SK-N-SH (cell line): Measurements from ENCODE around the gene RPL5. TPM values are rescaled to one million over a fixed set of nuclear protein-coding genes. Genes with fewer than 3 reads are reported as not detected.

Source experiments
- CTCF ChIA-PET: fragments of 300-600, 350-600 bp; formaldehyde crosslinking; extraction: SDS; loops from one replicate; lab custom pipeline; 2021; lab: Yijun Ruan, JAX
- POLR2A ChIA-PET: fragments of 350-600 bp; sonication (Branson Sonifier 250); formaldehyde crosslinking; extraction: SDS; loops from one replicate; lab custom pipeline; 2020; ENCODE audit warnings: antibody characterized with exemption, inconsistent platforms; lab: Yijun Ruan, JAX
- DNase-seq: peaks from one replicate; pipeline ENCODE4 v3.0.0; 2012
- H2AFZ ChIP-seq: fragments of 200-600 bp; sonication (generic); 2 replicates; pipeline ENCODE4 v1.8.1; 2016; ENCODE audit warnings: antibody characterized with exemption, mild to moderate bottlenecking, low read depth
- H3F3A ChIP-seq: fragments of 200-600 bp; sonication (generic); replicated peaks from 2 replicates; pipeline ENCODE3; 2016; ENCODE audit warnings: antibody characterized with exemption, mild to moderate bottlenecking; ENCODE audit not compliant: insufficient read depth
- H3K27ac ChIP-seq, 2 experiments: fragments of 200-500 bp in 1 of 2; fragments of 200-600 bp in 1 of 2; sonication (Bioruptor generic) in 1 of 2; sonication (generic), shearing (Covaris generic) in 1 of 2; 2 replicates each; pipeline versions ENCODE4 v1.5.1 to v1.6.1; 2014 to 2016; ENCODE audit warnings: low read depth in 2 of 2, inconsistent platforms in 1 of 2, low read length in 1 of 2, mild to moderate bottlenecking in 1 of 2, mixed read lengths in 1 of 2
- H3K27me3 ChIP-seq: fragments of 200-600 bp; sonication (generic), shearing (Covaris generic); 2 replicates; pipeline ENCODE4 v1.6.1; 2016; ENCODE audit warnings: mixed run types; ENCODE audit not compliant: insufficient read depth
- H3K36me3 ChIP-seq, 2 experiments: fragments of 200-500 bp in 1 of 2; fragments of 200-600 bp in 1 of 2; sonication (Bioruptor generic) in 1 of 2; sonication (generic) in 1 of 2; replicated peaks in 1 of 2; 2 replicates each; pipeline versions ENCODE3 to v1.5.1; 2014 to 2016; ENCODE audit warnings: low read length in 1 of 2, mild to moderate bottlenecking in 1 of 2; ENCODE audit not compliant: insufficient read depth in 2 of 2, control insufficient read depth in 1 of 2
- H3K4me1 ChIP-seq, 2 experiments: fragments of 200-500 bp in 1 of 2; fragments of 200-600 bp in 1 of 2; sonication (Bioruptor generic) in 1 of 2; sonication (generic), shearing (Covaris generic) in 1 of 2; 2 replicates each; pipeline versions ENCODE4 v1.5.1 to v1.6.1; 2014 to 2016; ENCODE audit warnings: low read depth in 1 of 2, low read length in 1 of 2, mixed run types in 1 of 2; ENCODE audit not compliant: insufficient read depth in 2 of 2, control insufficient read depth in 1 of 2
- H3K4me2 ChIP-seq: fragments of 200-600 bp; sonication (generic), shearing (Covaris generic); 2 replicates; pipeline ENCODE4 v1.6.1; 2017; ENCODE audit warnings: mixed run types
- H3K4me3 ChIP-seq, 2 experiments: fragments of 200-500 bp in 1 of 2; fragments of 200-600 bp in 1 of 2; sonication (Bioruptor generic) in 1 of 2; sonication (generic), shearing (Covaris generic) in 1 of 2; 2 replicates each; pipeline versions ENCODE4 v1.5.1 to v1.8.1; 2014 to 2016; ENCODE audit warnings: low read depth in 2 of 2, inconsistent platforms in 1 of 2, low read length in 1 of 2, mild to moderate bottlenecking in 1 of 2, mixed read lengths in 1 of 2, moderate library complexity in 1 of 2
- H3K79me2 ChIP-seq: fragments of 200-600 bp; sonication (generic); 2 replicates; pipeline ENCODE4 v1.8.1; 2017; ENCODE audit warnings: mild to moderate bottlenecking; ENCODE audit not compliant: insufficient read depth
- H3K9ac ChIP-seq: fragments of 200-600 bp; sonication (generic); 2 replicates; pipeline ENCODE4 v1.6.1; 2017; ENCODE audit warnings: mixed run types
- H3K9me2 ChIP-seq: fragments of 200-600 bp; sonication (generic); 2 replicates; pipeline ENCODE4 v1.6.1; 2017; ENCODE audit warnings: mixed run types
- H3K9me3 ChIP-seq: fragments of 200-600 bp; sonication (generic); 2 replicates; pipeline ENCODE4 v1.6.1; 2017; ENCODE audit warnings: mixed run types, mild to moderate bottlenecking, moderate library complexity
- H4K20me1 ChIP-seq: fragments of 200-600 bp; sonication (generic); 2 replicates; pipeline ENCODE4 v1.6.1; 2017; ENCODE audit warnings: mild to moderate bottlenecking, mixed run types; ENCODE audit not compliant: insufficient read depth
- EP300 ChIP-seq, 2 experiments: IDR thresholded peaks; 2 replicates each; pipeline versions ENCODE4 v1.4.0 to v1.6.1; 2012; ENCODE audit warnings: borderline replicate concordance in 1 of 2, low read depth in 1 of 2, low read length in 1 of 2
- FOSL2 ChIP-seq: IDR thresholded peaks from 2 replicates; pipeline ENCODE4 v1.4.0; 2012; ENCODE audit warnings: low read depth, mild to moderate bottlenecking, moderate library complexity, borderline replicate concordance
- GABPA ChIP-seq: IDR thresholded peaks from 2 replicates; pipeline ENCODE4 v1.4.0; 2012; ENCODE audit warnings: low read depth, mild to moderate bottlenecking
- IRF3 ChIP-seq: fragments of 150-350 bp; IDR thresholded peaks from 2 replicates; pipeline ENCODE4 v1.6.1; 2016; ENCODE audit warnings: mild to moderate bottlenecking, low read depth, low read length
- MEF2A ChIP-seq: IDR thresholded peaks from 2 replicates; pipeline ENCODE4 v1.4.0; 2012; ENCODE audit warnings: low read depth, borderline replicate concordance
- POLR2AphosphoS5 ChIP-seq: IDR thresholded peaks from 2 replicates; pipeline ENCODE4 v1.6.1; 2012; ENCODE audit warnings: low read depth, low read length
- SIN3A ChIP-seq: IDR thresholded peaks from 2 replicates; pipeline ENCODE4 v1.6.1; 2012; ENCODE audit warnings: low read depth, mild to moderate bottlenecking, low read length, moderate library complexity, borderline replicate concordance
- TAF1 ChIP-seq: IDR thresholded peaks from 2 replicates; pipeline ENCODE4 v1.6.1; 2012; ENCODE audit warnings: low read depth, mild to moderate bottlenecking, low read length, moderate library complexity, borderline replicate concordance
- TCF12 ChIP-seq: IDR thresholded peaks from 2 replicates; pipeline ENCODE4 v1.4.0; 2012
- WGBS: methylation state at CpG from one replicate; pipeline ENCODE4 v1.1.6; 2017; ENCODE audit warnings: low lambda C conversion rate; 5-methylcytosine and 5-hydroxymethylcytosine counted together
- polyA plus RNA-seq, 3 experiments: library from polyadenylated mRNA; depleted of rRNA; stranded (reverse); fragments of >200 nt; gene quantifications; 2 replicates each; pipeline ENCODE4 v1.2.3, GENCODE V29; 2012
- TF ChIP-seq, protein P1 (sequence below): IDR thresholded peaks from 2 replicates; pipeline ENCODE4 v1.4.0; 2012; ENCODE audit warnings: low read depth, borderline replicate concordance

Gene RPL5
- polyA plus RNA-seq, 1 of the 3 experiments (the other 2 are of a cell fraction): 1,489 TPM

DNA sequence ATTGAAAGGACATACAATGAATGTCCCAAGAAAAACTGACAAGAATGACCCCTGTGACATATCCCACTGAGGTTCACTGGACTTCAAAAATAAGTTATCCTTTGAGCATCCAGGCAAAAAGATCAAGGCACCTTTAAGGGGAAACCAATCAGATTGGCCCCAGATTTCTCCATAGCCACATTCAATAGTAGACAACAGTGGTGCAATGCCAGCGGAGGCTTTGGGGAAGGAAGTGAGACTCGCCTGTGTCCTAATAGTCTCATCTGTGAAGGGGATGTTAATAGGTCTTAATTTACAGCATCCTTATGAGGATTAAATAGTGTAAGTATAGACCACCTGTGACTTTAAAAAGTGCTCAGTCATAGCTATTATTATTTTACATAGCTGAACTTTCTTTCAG is 21.5 kb downstream of the RPL5 start:
- Histone ChIP-seq H3K27me3 (no peaks in the 10 kb centered on the region), H3K4me3 (no peak overlapping the region), H3K9ac (no peak overlapping the region), H3F3A (no peaks in the 10 kb centered on the region), H3K4me1 (peaks cover 0 to 10% of the 10 kb centered on the region in 2 experiments; a peak in 1 of 4 replicates), H3K36me3 (no peaks in the 10 kb centered on the region), H3K79me2 (no peaks in the 10 kb centered on the region), H2AFZ (no peak overlapping the region), H3K27ac (no peak overlapping the region), H3K9me2 (no peaks in the 10 kb centered on the region), H3K9me3 (no peaks in the 10 kb centered on the region), H4K20me1 (no peaks in the 10 kb centered on the region), H3K4me2 (no peak overlapping the region)
- ChIA-PET CTCF (interaction anchor here (0.6 to 13.1 kb wide), 4 partner anchors 62 to 209 kb away, joined by 3 to 193 read pairs (median 20); partner anchors contain the start of gene DIPK1A), POLR2A (no interaction called here)
- no peak for DNase-seq
- 88% methylated on average over 2 of the region's 2 CpGs for WGBS
- no peak for TF ChIP-seq TAF1
- no peak for TF ChIP-seq GABPA
- TF ChIP-seq FOSL2: no peak
- no peak for TF ChIP-seq EP300 (IDR thresholded peaks at IDR 0.05; ENCODE audit: borderline replicate concordance in 1 of 2, low read depth in 1 of 2, low read length in 1 of 2)

DNA sequence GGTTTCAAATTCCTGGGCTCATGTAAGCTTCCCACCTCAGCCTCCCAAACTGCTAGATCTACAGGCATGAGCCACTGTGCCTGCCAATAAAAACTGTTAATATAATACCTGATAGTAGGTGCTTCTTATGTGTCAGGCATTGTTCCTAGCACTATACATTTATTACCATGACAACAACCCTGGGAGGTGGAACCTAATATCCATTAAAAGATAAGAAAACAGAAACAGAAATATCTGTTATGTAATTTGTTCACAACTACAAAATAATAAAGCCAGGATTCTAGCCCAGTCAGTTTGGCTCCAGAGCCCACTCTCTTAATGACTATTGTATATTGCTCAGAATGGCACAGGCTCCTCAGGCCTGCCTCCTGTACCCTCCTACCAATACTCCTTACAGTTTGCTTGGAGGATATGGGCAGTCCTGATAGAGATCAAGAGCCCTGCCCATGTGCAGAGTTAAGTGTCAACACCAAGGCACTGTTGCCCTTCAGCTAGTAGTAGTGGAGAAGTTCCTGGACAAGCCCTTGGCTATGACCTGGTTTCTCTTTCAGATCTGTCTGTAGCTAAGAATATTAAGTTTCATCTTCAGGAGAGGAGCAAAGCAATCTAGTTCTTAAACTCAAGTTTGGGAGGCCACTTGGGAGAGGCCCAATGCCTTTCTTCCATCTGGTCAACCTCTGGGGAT is 22.4 kb downstream of the RPL5 start:
- Histone ChIP-seq H3K36me3 (no peaks in the 10 kb centered on the region), H3K9me2 (no peaks in the 10 kb centered on the region)
- no peak for DNase-seq
- TF ChIP-seq IRF3 (no peak), MEF2A (no peak), TCF12 (no peak)
- TF ChIP-seq, protein P1, sequence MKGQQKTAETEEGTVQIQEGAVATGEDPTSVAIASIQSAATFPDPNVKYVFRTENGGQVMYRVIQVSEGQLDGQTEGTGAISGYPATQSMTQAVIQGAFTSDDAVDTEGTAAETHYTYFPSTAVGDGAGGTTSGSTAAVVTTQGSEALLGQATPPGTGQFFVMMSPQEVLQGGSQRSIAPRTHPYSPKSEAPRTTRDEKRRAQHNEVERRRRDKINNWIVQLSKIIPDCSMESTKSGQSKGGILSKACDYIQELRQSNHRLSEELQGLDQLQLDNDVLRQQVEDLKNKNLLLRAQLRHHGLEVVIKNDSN: no peak
- TF ChIP-seq, all 33 proteins: peak for 0
- ChIA-PET POLR2A (interaction anchor here (0.5 kb wide), 1 partner anchor 149 kb away, joined by 3 read pairs; no protein-coding TSS in a partner anchor), CTCF (interaction anchor here (1.1 to 13.1 kb wide), 3 partner anchors 107 to 208 kb away, joined by 3 to 193 read pairs (median 36); partner anchors contain the start of gene DIPK1A)
- no peaks in the 10 kb centered on the region for H4K20me1 ChIP-seq
- no peaks in the 10 kb centered on the region for H3F3A ChIP-seq
- H3K9me3 ChIP-seq: no peaks in the 10 kb centered on the region
- H3K4me1 ChIP-seq: peaks cover 0 to 12% of the 10 kb centered on the region in 2 experiments; a peak in 1 of 4 replicates
- no peak overlapping the region for H3K4me2 ChIP-seq
- no peaks in the 10 kb centered on the region for H3K79me2 ChIP-seq
- H3K4me3 ChIP-seq: no peak overlapping the region
- no peak overlapping the region for H3K27ac ChIP-seq
- no peak overlapping the region for H3K9ac ChIP-seq
- H3K27me3 ChIP-seq: no peaks in the 10 kb centered on the region
- H2AFZ ChIP-seq: no peak overlapping the region

- TF ChIP-seq POLR2AphosphoS5 (no peak), SIN3A (no peak)
- no peak overlapping the region for H3K4me2 ChIP-seq
- H3K4me1 ChIP-seq: peaks cover 0 to 12% of the 10 kb centered on the region in 2 experiments; a peak in 1 of 4 replicates
- H2AFZ ChIP-seq: no peak overlapping the region
- no peaks in the 10 kb centered on the region for H3K27me3 ChIP-seq
- H4K20me1 ChIP-seq: no peaks in the 10 kb centered on the region
- H3K79me2 ChIP-seq: no peaks in the 10 kb centered on the region
- POLR2A ChIA-PET: no interaction called here
- no peaks in the 10 kb centered on the region for H3K9me2 ChIP-seq
- WGBS: 75% methylated on average over 4 of the region's 4 CpGs
- H3K9me3 ChIP-seq: no peaks in the 10 kb centered on the region
- H3K36me3 ChIP-seq: no peaks in the 10 kb centered on the region
- H3K4me3 ChIP-seq: no peak overlapping the region
- CTCF ChIA-PET: interaction anchor here (0.6 to 13.1 kb wide), 4 partner anchors 105 to 180 kb away, joined by 3 to 193 read pairs (median 100); partner anchors contain the start of gene DIPK1A
- DNase-seq: no peak
- no peak overlapping the region for H3K27ac ChIP-seq
- no peaks in the 10 kb centered on the region for H3F3A ChIP-seq
- H3K9ac ChIP-seq: no peak overlapping the region
Measured at GRCh38 chr1:92855236-92855635, 23.4 kb downstream of the RPL5 start.
